Nephron (organoid): ENCODE results near the gene C4BPB.

ENCODE experiments used
- H3K27ac Mint-ChIP-seq, 3 experiments: 2 replicates each; pipeline ENCODE4 v1.8.0; 2020; ENCODE audit warnings: mixed read lengths in 3 of 3, mild to moderate bottlenecking in 2 of 3, moderate library complexity in 1 of 3
- H3K27me3 Mint-ChIP-seq: 2 replicates; pipeline ENCODE4 v1.8.0; 2021; ENCODE audit warnings: low read depth, mild to moderate bottlenecking, moderate library complexity, mixed read lengths
- H3K36me3 Mint-ChIP-seq: 2 replicates; pipeline ENCODE4 v1.8.0; 2020; ENCODE audit warnings: low read depth, mixed read lengths
- H3K4me1 Mint-ChIP-seq: 2 replicates; pipeline ENCODE4 v1.8.0; 2020; ENCODE audit warnings: mixed read lengths
- H3K4me3 Mint-ChIP-seq, 3 experiments: 2 replicates each; pipeline ENCODE4 v1.8.0; 2020; ENCODE audit warnings: mild to moderate bottlenecking in 3 of 3, mixed read lengths in 3 of 3, moderate library complexity in 2 of 3
- H3K9me3 Mint-ChIP-seq: 2 replicates; pipeline ENCODE4 v1.8.0; 2020; ENCODE audit warnings: mixed read lengths
- TF ChIP-seq, protein P1 (sequence below), 3 experiments: fragments of 200-600 bp; sonication (generic); IDR thresholded peaks; one replicate each; pipeline ENCODE4 v1.5.0; 2021; ENCODE audit warnings: antibody characterized with exemption in 3 of 3; ENCODE audit not compliant: unreplicated experiment in 3 of 3

Gene C4BPB

DNA sequence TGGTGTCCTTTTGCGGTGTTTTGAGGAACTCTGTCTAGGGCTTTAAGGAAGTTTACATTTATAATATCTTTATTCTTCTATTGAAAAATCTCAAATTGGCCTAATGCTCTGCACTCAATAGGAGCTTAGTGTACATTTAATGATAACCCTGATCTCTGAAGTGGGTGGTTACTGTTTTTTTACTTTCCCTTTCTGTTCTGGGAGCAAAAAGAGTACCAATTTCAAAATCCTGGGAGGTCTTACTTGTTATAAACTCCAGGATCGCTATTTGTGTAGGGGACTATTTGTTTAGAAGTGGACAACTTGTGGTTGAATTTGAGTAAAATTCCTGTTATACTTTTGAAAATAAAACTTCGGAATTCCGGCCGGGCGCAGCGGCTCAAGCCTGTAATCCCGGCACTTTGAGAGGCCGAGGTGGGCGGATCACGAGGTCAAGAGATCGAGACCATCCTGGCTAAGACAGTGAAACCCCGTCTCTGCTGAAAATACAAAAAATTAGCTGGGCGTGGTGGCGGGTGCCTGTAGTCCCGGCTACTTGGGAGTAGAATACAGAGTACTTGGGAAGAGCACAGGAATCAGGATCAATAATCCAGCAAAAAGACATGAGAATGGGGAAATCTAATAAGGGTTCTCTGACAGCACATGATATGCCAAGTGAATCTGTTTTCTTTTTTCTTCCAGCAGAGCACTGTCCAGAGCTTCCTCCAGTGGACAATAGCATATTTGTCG lies 1.1 kb downstream of the C4BPB start:
- no peaks in the 10 kb centered on the region for H3K9me3 Mint-ChIP-seq
- peaks cover 13% of the 10 kb centered on the region for H3K4me1 Mint-ChIP-seq
- H3K4me3 Mint-ChIP-seq = no peak overlapping the region
- H3K27ac Mint-ChIP-seq = no peak overlapping the region
- H3K27me3 Mint-ChIP-seq = peaks cover 6% of the 10 kb centered on the region
- no peaks in the 10 kb centered on the region for H3K36me3 Mint-ChIP-seq
- TF ChIP-seq, protein P1, sequence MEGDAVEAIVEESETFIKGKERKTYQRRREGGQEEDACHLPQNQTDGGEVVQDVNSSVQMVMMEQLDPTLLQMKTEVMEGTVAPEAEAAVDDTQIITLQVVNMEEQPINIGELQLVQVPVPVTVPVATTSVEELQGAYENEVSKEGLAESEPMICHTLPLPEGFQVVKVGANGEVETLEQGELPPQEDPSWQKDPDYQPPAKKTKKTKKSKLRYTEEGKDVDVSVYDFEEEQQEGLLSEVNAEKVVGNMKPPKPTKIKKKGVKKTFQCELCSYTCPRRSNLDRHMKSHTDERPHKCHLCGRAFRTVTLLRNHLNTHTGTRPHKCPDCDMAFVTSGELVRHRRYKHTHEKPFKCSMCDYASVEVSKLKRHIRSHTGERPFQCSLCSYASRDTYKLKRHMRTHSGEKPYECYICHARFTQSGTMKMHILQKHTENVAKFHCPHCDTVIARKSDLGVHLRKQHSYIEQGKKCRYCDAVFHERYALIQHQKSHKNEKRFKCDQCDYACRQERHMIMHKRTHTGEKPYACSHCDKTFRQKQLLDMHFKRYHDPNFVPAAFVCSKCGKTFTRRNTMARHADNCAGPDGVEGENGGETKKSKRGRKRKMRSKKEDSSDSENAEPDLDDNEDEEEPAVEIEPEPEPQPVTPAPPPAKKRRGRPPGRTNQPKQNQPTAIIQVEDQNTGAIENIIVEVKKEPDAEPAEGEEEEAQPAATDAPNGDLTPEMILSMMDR (IDR thresholded peaks at IDR 0.05; ENCODE audit: unreplicated experiment in 3 of 3) = no peak

GRCh38 chr1:207091200-207091908 lies 2.7 kb downstream of the C4BPB start:
- peaks cover 4% of the 10 kb centered on the region for H3K27me3 Mint-ChIP-seq
- no peak overlapping the region for H3K4me3 Mint-ChIP-seq
- H3K27ac Mint-ChIP-seq = no peak overlapping the region
- TF ChIP-seq, protein P1 (IDR thresholded peaks at IDR 0.05; ENCODE audit: unreplicated experiment in 3 of 3) = no peak
- no peaks in the 10 kb centered on the region for H3K36me3 Mint-ChIP-seq
- H3K9me3 Mint-ChIP-seq = no peaks in the 10 kb centered on the region
- peaks cover 7% of the 10 kb centered on the region for H3K4me1 Mint-ChIP-seq

DNA sequence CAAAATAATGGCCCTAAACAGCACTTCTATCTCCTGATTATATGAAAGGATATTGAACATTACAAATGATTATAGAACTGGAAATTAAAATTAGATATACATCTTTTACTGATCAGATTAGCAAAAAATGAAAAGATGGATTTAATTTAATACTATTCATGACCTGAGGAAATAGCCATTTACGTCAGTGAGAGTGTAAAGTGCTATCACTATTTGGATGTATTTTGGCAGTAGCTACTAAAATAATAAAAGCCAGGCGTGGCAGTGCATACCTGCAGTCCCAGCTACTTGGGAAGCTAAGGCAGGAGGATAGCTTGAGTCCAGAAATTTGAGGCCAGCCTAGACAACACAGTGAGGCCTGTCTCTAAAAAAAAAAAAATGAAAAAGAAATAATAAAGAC lies 5.3 kb downstream of the C4BPB start:
- TF ChIP-seq, protein P1 (IDR thresholded peaks at IDR 0.05; ENCODE audit: unreplicated experiment in 3 of 3) = no peak
- Mint-ChIP-seq H3K4me3 (no peak overlapping the region), H3K27ac (no peak overlapping the region), H3K9me3 (peaks cover 3% of the 10 kb centered on the region), H3K27me3 (peaks cover 4% of the 10 kb centered on the region), H3K36me3 (no peaks in the 10 kb centered on the region), H3K4me1 (no peaks in the 10 kb centered on the region)

- Mint-ChIP-seq H3K9me3 (peaks cover 3% of the 10 kb centered on the region), H3K27me3 (no peaks in the 10 kb centered on the region), H3K27ac (no peak overlapping the region), H3K4me3 (no peak overlapping the region), H3K36me3 (no peaks in the 10 kb centered on the region), H3K4me1 (peaks cover 5% of the 10 kb centered on the region)
- TF ChIP-seq, protein P1 (IDR thresholded peaks at IDR 0.05; ENCODE audit: unreplicated experiment in 3 of 3) = no peak
Measured at GRCh38 chr1:207097871-207098324, 9.2 kb downstream of the C4BPB start.

GRCh38 chr1:207101720-207102119 lies 13.1 kb downstream of the C4BPB start:
- Mint-ChIP-seq H3K9me3 (peaks cover 3% of the 10 kb centered on the region), H3K4me1 (peaks cover 5% of the 10 kb centered on the region), H3K27me3 (no peaks in the 10 kb centered on the region), H3K4me3 (no peak overlapping the region), H3K27ac (peak overlapping the region in 2 of 3 experiments; percentile 11 to 21), H3K36me3 (no peaks in the 10 kb centered on the region)
- TF ChIP-seq, protein P1 (IDR thresholded peaks at IDR 0.05; ENCODE audit: unreplicated experiment in 3 of 3) = no peak
